HEK293 (cell line): Measurements from ENCODE around the gene PRUNE2.

Source experiments
- YY1 ChIP-seq: fragments of 450-650 bp; formaldehyde crosslinking; IDR thresholded peaks from 2 replicates; pipeline ENCODE4 v1.5.1; 2018; ENCODE audit warnings: missing biosample characterization, missing genetic modification characterization
- ZBTB1 ChIP-seq: fragments of 450-650 bp; formaldehyde crosslinking; IDR thresholded peaks from 2 replicates; pipeline ENCODE4 v1.5.1; 2016; ENCODE audit warnings: missing biosample characterization, missing genetic modification characterization
- ZNF266 ChIP-seq: fragments of 450-650 bp; formaldehyde crosslinking; IDR thresholded peaks from 2 replicates; pipeline ENCODE4 v1.5.1; 2016; ENCODE audit warnings: missing biosample characterization, missing genetic modification characterization, low read depth
- ZNF677 ChIP-seq: fragments of 450-650 bp; IDR thresholded peaks from 2 replicates; pipeline ENCODE4 v1.5.0; 2018; ENCODE audit warnings: missing biosample characterization, mild to moderate bottlenecking, missing genetic modification characterization, moderate library complexity
- TF ChIP-seq, protein P1 (sequence below): fragments of 450-650 bp; formaldehyde crosslinking; IDR thresholded peaks from 2 replicates; pipeline ENCODE4 v1.5.1; 2016; ENCODE audit warnings: missing biosample characterization, missing genetic modification characterization
- TF ChIP-seq, protein P2 (sequence below): sonication (generic); formaldehyde crosslinking; IDR thresholded peaks from 2 replicates; pipeline ENCODE4 v1.8.1; 2022; ENCODE audit warnings: mild to moderate bottlenecking, moderate library complexity, missing genetic modification reagents
- TF ChIP-seq, protein P3 (sequence below): fragments of 450-650 bp; formaldehyde crosslinking; IDR thresholded peaks from 2 replicates; pipeline ENCODE4 v1.5.1; 2016; ENCODE audit warnings: missing biosample characterization, missing genetic modification characterization
- TF ChIP-seq, protein P4 (sequence below): fragments of 450-650 bp; formaldehyde crosslinking; IDR thresholded peaks from 2 replicates; pipeline ENCODE4 v1.5.1; 2016; ENCODE audit warnings: missing biosample characterization, missing genetic modification characterization
- TF ChIP-seq, protein P5 (sequence below): fragments of 450-650 bp; IDR thresholded peaks from 2 replicates; pipeline ENCODE4 v1.5.1; 2018; ENCODE audit warnings: missing biosample characterization, missing genetic modification characterization

DNA sequence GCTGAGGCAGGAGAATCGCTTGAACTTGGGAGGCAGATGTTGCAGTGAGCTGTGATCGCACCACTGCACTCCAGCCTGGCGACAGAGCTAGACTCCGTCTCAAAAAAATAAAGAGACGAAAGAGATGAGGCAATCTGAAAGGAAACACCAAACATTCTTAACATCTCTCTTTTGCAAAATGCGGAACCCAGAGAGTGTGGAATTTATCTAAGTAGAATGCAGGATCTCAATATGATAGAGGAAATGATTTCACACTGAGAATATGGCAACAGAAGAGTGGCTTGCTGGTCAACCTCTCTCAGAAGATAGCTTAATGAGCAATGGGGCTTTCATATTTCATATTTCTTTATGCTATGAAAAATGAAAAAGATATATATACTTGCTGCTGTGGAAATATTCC is 175.1 kb downstream of the PRUNE2 start:
- TF ChIP-seq, protein P1, sequence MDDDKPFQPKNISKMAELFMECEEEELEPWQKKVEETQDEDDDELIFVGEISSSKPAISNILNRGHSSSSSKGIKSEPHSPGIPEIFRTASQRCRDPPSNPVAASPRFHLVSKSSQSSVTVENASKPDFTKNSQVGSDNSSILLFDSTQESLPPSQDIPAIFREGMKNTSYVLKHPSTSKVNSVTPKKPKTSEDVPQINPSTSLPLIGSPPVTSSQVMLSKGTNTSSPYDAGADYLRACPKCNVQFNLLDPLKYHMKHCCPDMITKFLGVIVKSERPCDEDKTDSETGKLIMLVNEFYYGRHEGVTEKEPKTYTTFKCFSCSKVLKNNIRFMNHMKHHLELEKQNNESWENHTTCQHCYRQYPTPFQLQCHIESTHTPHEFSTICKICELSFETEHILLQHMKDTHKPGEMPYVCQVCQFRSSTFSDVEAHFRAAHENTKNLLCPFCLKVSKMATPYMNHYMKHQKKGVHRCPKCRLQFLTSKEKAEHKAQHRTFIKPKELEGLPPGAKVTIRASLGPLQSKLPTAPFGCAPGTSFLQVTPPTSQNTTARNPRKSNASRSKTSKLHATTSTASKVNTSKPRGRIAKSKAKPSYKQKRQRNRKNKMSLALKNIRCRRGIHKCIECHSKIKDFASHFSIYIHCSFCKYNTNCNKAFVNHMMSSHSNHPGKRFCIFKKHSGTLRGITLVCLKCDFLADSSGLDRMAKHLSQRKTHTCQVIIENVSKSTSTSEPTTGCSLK, result no peak
- TF ChIP-seq ZNF677 (no peak), ZNF266 (no peak), YY1 (tag by site-specific recombination) (no peak), ZBTB1 (tag by site-specific recombination) (no peak)
- TF ChIP-seq, protein P2, sequence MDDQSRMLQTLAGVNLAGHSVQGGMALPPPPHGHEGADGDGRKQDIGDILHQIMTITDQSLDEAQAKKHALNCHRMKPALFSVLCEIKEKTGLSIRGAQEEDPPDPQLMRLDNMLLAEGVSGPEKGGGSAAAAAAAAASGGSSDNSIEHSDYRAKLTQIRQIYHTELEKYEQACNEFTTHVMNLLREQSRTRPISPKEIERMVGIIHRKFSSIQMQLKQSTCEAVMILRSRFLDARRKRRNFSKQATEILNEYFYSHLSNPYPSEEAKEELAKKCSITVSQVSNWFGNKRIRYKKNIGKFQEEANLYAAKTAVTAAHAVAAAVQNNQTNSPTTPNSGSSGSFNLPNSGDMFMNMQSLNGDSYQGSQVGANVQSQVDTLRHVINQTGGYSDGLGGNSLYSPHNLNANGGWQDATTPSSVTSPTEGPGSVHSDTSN (CRISPR knock-in tag), result no peak
- TF ChIP-seq, protein P3, sequence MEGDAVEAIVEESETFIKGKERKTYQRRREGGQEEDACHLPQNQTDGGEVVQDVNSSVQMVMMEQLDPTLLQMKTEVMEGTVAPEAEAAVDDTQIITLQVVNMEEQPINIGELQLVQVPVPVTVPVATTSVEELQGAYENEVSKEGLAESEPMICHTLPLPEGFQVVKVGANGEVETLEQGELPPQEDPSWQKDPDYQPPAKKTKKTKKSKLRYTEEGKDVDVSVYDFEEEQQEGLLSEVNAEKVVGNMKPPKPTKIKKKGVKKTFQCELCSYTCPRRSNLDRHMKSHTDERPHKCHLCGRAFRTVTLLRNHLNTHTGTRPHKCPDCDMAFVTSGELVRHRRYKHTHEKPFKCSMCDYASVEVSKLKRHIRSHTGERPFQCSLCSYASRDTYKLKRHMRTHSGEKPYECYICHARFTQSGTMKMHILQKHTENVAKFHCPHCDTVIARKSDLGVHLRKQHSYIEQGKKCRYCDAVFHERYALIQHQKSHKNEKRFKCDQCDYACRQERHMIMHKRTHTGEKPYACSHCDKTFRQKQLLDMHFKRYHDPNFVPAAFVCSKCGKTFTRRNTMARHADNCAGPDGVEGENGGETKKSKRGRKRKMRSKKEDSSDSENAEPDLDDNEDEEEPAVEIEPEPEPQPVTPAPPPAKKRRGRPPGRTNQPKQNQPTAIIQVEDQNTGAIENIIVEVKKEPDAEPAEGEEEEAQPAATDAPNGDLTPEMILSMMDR (tag by site-specific recombination), result no peak
- TF ChIP-seq, protein P4, sequence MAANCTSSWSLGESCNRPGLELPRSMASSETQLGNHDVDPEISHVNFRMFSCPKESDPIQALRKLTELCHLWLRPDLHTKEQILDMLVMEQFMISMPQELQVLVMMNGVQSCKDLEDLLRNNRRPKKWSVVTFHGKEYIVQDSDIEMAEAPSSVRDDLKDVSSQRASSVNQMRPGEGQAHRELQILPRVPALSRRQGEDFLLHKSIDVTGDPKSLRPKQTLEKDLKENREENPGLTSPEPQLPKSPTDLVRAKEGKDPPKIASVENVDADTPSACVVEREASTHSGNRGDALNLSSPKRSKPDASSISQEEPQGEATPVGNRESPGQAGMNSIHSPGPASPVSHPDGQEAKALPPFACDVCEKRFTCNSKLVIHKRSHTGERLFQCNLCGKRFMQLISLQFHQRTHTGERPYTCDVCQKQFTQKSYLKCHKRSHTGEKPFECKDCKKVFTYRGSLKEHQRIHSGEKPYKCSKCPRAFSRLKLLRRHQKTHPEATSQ, result no peak
- TF ChIP-seq, protein P5, sequence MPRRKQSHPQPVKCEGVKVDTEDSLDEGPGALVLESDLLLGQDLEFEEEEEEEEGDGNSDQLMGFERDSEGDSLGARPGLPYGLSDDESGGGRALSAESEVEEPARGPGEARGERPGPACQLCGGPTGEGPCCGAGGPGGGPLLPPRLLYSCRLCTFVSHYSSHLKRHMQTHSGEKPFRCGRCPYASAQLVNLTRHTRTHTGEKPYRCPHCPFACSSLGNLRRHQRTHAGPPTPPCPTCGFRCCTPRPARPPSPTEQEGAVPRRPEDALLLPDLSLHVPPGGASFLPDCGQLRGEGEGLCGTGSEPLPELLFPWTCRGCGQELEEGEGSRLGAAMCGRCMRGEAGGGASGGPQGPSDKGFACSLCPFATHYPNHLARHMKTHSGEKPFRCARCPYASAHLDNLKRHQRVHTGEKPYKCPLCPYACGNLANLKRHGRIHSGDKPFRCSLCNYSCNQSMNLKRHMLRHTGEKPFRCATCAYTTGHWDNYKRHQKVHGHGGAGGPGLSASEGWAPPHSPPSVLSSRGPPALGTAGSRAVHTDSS, result no peak
